ENCODE data around the gene DNAH10.
A peak's percentile ranks its signal among the peaks of the same experiment; 100 is the strongest.

Gene DNAH10

DNA sequence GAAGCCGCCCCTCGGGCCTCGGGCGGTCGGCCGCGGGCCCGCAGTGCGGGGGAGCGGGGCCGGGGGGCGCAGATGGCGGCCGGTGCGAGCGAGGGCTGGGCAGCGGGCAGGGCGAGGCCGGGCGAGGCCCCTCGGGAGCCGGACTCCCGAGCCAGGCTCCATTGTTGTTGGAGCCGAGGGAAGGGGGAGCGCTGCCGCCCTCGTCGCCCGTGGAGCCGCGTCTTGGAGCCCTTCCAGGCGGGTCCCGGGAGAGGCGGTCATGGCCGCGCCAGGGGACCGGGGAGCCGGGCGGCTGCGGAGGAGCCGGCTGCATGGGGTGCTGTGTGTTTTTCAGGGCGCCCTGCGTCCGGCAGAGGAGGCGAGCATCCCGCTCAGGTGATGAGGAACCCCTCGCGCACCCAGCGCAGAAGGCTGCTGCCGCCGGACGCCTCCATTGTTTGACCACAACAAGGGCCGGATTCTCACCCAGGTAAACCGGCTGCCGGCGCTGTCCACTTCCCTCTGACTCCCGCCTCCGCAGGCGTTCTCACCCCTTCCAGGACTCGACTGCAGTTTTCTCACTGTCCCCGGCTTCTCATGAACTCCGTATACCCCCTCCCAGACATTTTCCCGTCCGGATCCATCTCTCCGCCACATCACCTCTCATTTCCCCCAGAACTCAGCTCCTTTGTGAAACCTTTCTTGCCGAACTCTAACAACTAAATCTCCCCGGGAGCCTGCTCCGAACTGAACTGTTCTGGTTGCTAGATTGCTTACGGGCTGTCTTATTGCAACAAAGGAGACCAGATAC lies 211.6 kb downstream of the DNAH10 start:
- peak in 8 of 14 donors; percentile 35 to 61 (median 49) for DNase-seq

- DNase-seq = no peak
Measured at GRCh38 chr12:123976227-123976826, 214.2 kb downstream of the DNAH10 start.

DNA sequence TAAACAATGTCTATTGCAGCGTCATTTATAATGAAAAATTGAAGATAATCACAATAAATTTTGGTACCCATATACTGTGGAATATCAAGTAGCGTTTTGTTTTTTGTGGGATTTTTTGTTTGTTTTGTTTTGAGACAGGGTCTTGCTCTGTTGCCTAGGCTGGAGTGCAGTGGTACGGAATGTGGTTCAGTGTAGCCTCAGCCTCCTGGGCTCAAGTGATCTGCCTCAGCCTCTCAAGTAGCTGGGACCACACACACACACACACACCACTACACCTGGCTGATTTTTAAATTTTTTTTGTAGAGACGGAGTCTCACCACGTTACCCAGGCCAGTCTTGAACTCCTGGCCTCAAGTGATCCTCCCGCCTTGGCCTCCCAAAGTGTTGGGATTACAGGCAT lies 217.5 kb downstream of the DNAH10 start:
- no peak for DNase-seq

DNA sequence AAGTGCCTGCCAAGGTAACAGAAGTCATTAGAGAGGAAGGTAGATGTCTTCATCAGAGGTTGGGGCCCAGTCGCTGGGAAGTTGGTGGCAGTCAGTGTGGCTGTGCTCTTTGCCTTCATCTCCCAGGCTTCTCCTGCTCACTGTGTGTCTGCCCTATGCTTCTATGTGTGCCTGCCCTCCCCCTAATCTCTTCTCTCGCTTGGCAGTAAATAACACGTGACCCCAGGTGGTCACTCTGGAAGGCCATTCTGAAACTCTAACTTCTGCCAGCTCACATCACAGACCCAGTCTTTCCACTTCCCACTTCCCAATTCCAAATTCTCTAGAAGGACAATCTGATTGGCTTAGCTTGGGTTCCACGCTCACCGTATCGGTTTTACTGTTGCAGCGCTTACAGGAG lies 220.2 kb downstream of the DNAH10 start:
- DNase-seq = no peak

GRCh38 chr12:123983822-123984485 lies 221.9 kb downstream of the DNAH10 start:
- peak in 8 of 14 donors; percentile 10 to 48 (median 26) for DNase-seq

DNA sequence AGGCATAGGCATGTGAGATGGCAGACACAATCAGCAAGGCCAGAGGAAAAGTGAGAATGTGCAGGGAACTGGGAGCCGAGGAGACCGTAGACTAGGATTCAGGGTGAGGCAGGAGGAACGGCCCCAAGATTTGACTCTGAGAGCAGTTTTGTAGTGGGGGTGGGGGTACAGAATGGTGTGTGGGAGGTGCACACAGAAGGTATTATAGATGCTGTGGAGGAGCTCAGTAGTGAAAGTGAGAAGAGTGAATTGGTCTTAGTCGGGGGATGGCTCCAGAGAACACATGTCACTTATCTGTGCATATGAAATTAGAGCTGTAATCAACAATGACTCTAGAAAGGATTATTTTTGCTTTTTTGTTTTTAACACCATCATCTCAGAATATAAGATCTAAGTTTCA lies 222.8 kb downstream of the DNAH10 start:
- DNase-seq = no peak
